Stomach (tissue), 9 donors: ENCODE measurements around the gene ZBTB43. TPM values are rescaled to one million over a fixed set of nuclear protein-coding genes. Genes with fewer than 3 reads are reported as not detected.
"Not testable (repeated sequence)": the region's sequence is repeated elsewhere in the genome, so short reads cannot be mapped to it uniquely, and the experiment has no call there.

Experiments
- DNase-seq, 2 donors: peaks; one replicate each; pipeline versions ENCODE4 v3.0.0 to v3.0.0-alpha.2; 2013 to 2019
- H3K27ac ChIP-seq, 5 donors: fragments of 200-600 bp in 4 of 5; sonication (generic) in 4 of 5; one replicate each; pipeline ENCODE4 v1.5.1; 2013 to 2019; ENCODE audit warnings: mild to moderate bottlenecking in 1 of 5, moderate library complexity in 1 of 5
- H3K27me3 ChIP-seq, 3 donors: fragments of 200-600 bp; sonication (generic); one replicate each; pipeline ENCODE4 v1.5.1; 2017 to 2019; ENCODE audit warnings: mixed run types in 1 of 3
- H3K36me3 ChIP-seq, 4 donors: fragments of 200-600 bp; sonication (generic); 1 replicate in 3 of 4; 2 replicates in 1 of 4; pipeline ENCODE4 v1.5.1; 2016 to 2019
- H3K4me1 ChIP-seq, 4 donors: fragments of 200-600 bp; sonication (generic); one replicate each; pipeline ENCODE4 v1.5.1; 2016 to 2019
- H3K4me3 ChIP-seq, 4 donors: fragments of 200-600 bp; sonication (generic) in 3 of 4; one replicate each; pipeline ENCODE4 v1.5.1; 2016 to 2019; ENCODE audit warnings: mild to moderate bottlenecking in 1 of 4
- H3K9me3 ChIP-seq, 4 donors: fragments of 200-600 bp; sonication (generic); one replicate each; pipeline ENCODE4 v1.5.1; 2016 to 2019
- CTCF ChIP-seq, 7 experiments: fragments of 450-650 bp in 4 of 7; fragments of 200-600 bp in 3 of 7; sonication (generic) in 3 of 7; IDR thresholded peaks; one replicate each; pipeline ENCODE4 v1.5.1; 2016 to 2019; ENCODE audit warnings: antibody characterized with exemption in 7 of 7, control low read depth in 2 of 7, mild to moderate bottlenecking in 1 of 7
- EP300 ChIP-seq: sonication (generic); formaldehyde crosslinking; IDR thresholded peaks from one replicate; pipeline ENCODE4 v1.6.1; 2017; ENCODE audit warnings: antibody characterized with exemption
- POLR2A ChIP-seq, 4 donors: fragments of 450-650 bp; IDR thresholded peaks; one replicate each; pipeline ENCODE4 v1.6.1; 2016; ENCODE audit warnings: antibody characterized with exemption in 4 of 4, control low read depth in 2 of 4, mild to moderate bottlenecking in 1 of 4, moderate library complexity in 1 of 4
- POLR2AphosphoS5 ChIP-seq, 3 donors: sonication (generic); formaldehyde crosslinking; IDR thresholded peaks; one replicate each; pipeline ENCODE4 v1.6.1; 2016; ENCODE audit warnings: antibody characterized with exemption in 3 of 3
- WGBS, 5 donors: extraction: QIAGEN DNeasy Blood & Tissue Kit in 3 of 5; methylation state at CpG; one replicate each; pipeline versions ENCODE4 v1.1.5 to v1.1.7; 2013 to 2018; 5-methylcytosine and 5-hydroxymethylcytosine counted together
- intact Hi-C: fragments of 100-400 bp; cut with DNase I; formaldehyde crosslinking; loops from one replicate; pipeline ENCODE4 v1.15.1; 2023; ENCODE audit warnings: low total_unique reads
- polyA plus RNA-seq, 3 donors: library from polyadenylated mRNA; stranded (reverse); fragments of 200-250 nt; gene quantifications; one replicate each; pipeline ENCODE4 v1.2.3, GENCODE V29; 2013
- total RNA-seq, 5 donors: library from RNA; depleted of rRNA; stranded (reverse); fragments of >200 nt; gene quantifications; one replicate each; pipeline versions ENCODE4 v1.1.0 to v1.2.3, GENCODE V29; 2014 to 2016
- donor health status: healthy with polysubstance abuse.
- donor health status: Bipolar disorder and iron deficiency.
- donor health status: healthy.

ZBTB43 gene
- total and polyA plus RNA-seq, 8 donors = 1.8 to 114 (median 6.6) TPM

- intact Hi-C loops = loop anchor here (2.0 to 10.0 kb wide), 2 partner anchors 75 to 167 kb away; partner anchors contain the start of gene LMX1B
- H3K36me3 ChIP-seq = no peaks in the 10 kb centered on the region
- H3K27me3 ChIP-seq = peaks cover 0 to 95% (median 24%) of the 10 kb centered on the region in 3 donors
- DNase-seq = peak; percentile 89 to 92
- H3K4me1 ChIP-seq = peaks cover 0 to 7% (median 6%) of the 10 kb centered on the region in 4 donors
- no peak for TF ChIP-seq POLR2A (IDR thresholded peaks at IDR 0.05)
- TF ChIP-seq CTCF (IDR thresholded peaks at IDR 0.05) = peak in 5 of 7 experiments; percentile 79 to 97 (median 94)
- no peak overlapping the region for H3K27ac ChIP-seq
- 26 to 39% (median 29%) methylated on average over 23 to 29 of the region's 29 CpGs for WGBS, 5 donors
- no peak overlapping the region for H3K4me3 ChIP-seq
- no peaks in the 10 kb centered on the region for H3K9me3 ChIP-seq
Measured at GRCh38 chr9:126781186-126782052, 23.4 kb upstream of the ZBTB43 start.

- 39 to 55% (median 43%) methylated on average over 2 to 4 of the region's 4 CpGs for WGBS, 5 donors
Measured at GRCh38 chr9:126782053-126782388, 22.8 kb upstream of the ZBTB43 start.

GRCh38 chr9:126783949-126784348, 20.9 kb upstream of the ZBTB43 start:
- peaks cover 0 to 78% (median 17%) of the 10 kb centered on the region in 3 donors for H3K27me3 ChIP-seq
- 54 to 73% (median 64%) methylated on average over 1 of the region's 1 CpG for WGBS, 5 donors
- intact Hi-C loops = loop anchor here (10.0 kb wide), 1 partner anchor 169 kb away; the partner anchor contains the start of gene LMX1B
- DNase-seq = no peak
- peaks cover 0 to 18% (median 11%) of the 10 kb centered on the region in 4 donors for H3K4me1 ChIP-seq
- TF ChIP-seq POLR2A (IDR thresholded peaks at IDR 0.05) (no peak), POLR2AphosphoS5 (IDR thresholded peaks at IDR 0.05) (no peak), CTCF (IDR thresholded peaks at IDR 0.05) (no peak), EP300 (no peak)
- H3K27ac ChIP-seq = no peak overlapping the region
- no peaks in the 10 kb centered on the region for H3K36me3 ChIP-seq
- no peak overlapping the region for H3K4me3 ChIP-seq
- no peaks in the 10 kb centered on the region for H3K9me3 ChIP-seq

More at GRCh38 chr9:126782053-126782388, 22.8 kb upstream of the ZBTB43 start:
- Histone ChIP-seq H3K9me3 (no peaks in the 10 kb centered on the region), H3K27ac (no peak overlapping the region), H3K36me3 (no peaks in the 10 kb centered on the region), H3K27me3 (peaks cover 0 to 94% (median 25%) of the 10 kb centered on the region in 3 donors), H3K4me3 (no peak overlapping the region), H3K4me1 (peaks cover 0 to 7% (median 6%) of the 10 kb centered on the region in 4 donors)
- no peak for DNase-seq
- peak in 2 of 7 experiments; percentile 4 to 52 for TF ChIP-seq CTCF (IDR thresholded peaks at IDR 0.05)
- no peak for TF ChIP-seq POLR2A (IDR thresholded peaks at IDR 0.05)
- intact Hi-C loops = loop anchor here (10.0 kb wide), 1 partner anchor 167 kb away; the partner anchor contains the start of gene LMX1B

GRCh38 chr9:126784401-126784800, 20.4 kb upstream of the ZBTB43 start:
- TF ChIP-seq CTCF (IDR thresholded peaks at IDR 0.05) (no peak), POLR2A (IDR thresholded peaks at IDR 0.05) (no peak), EP300 (no peak), POLR2AphosphoS5 (IDR thresholded peaks at IDR 0.05) (no peak)
- Histone ChIP-seq H3K4me3 (no peak overlapping the region), H3K27me3 (peaks cover 0 to 77% (median 17%) of the 10 kb centered on the region in 3 donors), H3K9me3 (no peaks in the 10 kb centered on the region), H3K4me1 (peaks cover 0 to 19% (median 11%) of the 10 kb centered on the region in 4 donors), H3K27ac (no peak overlapping the region), H3K36me3 (no peaks in the 10 kb centered on the region)
- DNase-seq = no peak
- intact Hi-C loops = loop anchor here (10.0 kb wide), 1 partner anchor 170 kb away; the partner anchor contains the start of gene LMX1B
- 86 to 92% (median 90%) methylated on average over 11 of the region's 11 CpGs for WGBS, 5 donors

- not testable (repeated sequence) for DNase-seq, H3K36me3 ChIP-seq, H3K27ac ChIP-seq, H3K4me3 ChIP-seq, H3K9me3 ChIP-seq
- Histone ChIP-seq H3K4me1 (peaks cover 0 to 19% (median 11%) of the 10 kb centered on the region in 4 donors), H3K27me3 (peaks cover 0 to 77% (median 17%) of the 10 kb centered on the region in 3 donors)
- intact Hi-C loops = loop anchor here (10.0 kb wide), 1 partner anchor 170 kb away; the partner anchor contains the start of gene LMX1B
- 74 to 85% (median 79%) methylated on average over 6 of the region's 6 CpGs for WGBS, 5 donors
Measured at GRCh38 chr9:126784841-126785240, 20.0 kb upstream of the ZBTB43 start.
